ENCODE measurements around the gene PEX5L. TPM values are rescaled to one million over a fixed set of nuclear protein-coding genes. Genes with fewer than 3 reads are reported as not detected.

PEX5L gene
- total and polyA plus RNA-seq, 12 donors, result 0.03 to 1.1 (median 0.16) TPM; not detected in 3

GRCh38 chr3:179819379-179819778 lies 217.4 kb downstream of the PEX5L start:
- Histone ChIP-seq H3K4me3 (no peak overlapping the region), H3K27me3 (no peaks in the 10 kb centered on the region), H3K27ac (no peak overlapping the region), H3K36me3 (replicated peaks in 1 of 2) (no peaks in the 10 kb centered on the region), H3K9me3 (replicated peaks in 1 of 3) (no peaks in the 10 kb centered on the region), H3K4me1 (replicated peaks in 1 of 2) (no peaks in the 10 kb centered on the region)
- DNase-seq, result no peak
- no peak for TF ChIP-seq POLR2A (IDR thresholded peaks at IDR 0.05)
- TF ChIP-seq CTCF (IDR thresholded peaks at IDR 0.05), result no peak
- intact Hi-C loops (cut with DNase I), result no loop called here
- 53 to 72% (median 65%) methylated on average over 3 of the region's 3 CpGs for whole genome bisulfite sequencing, 4 donors

GRCh38 chr3:179812096-179812382 lies 224.7 kb downstream of the PEX5L start:
- intact Hi-C loops (cut with DNase I), result no loop called here
- TF ChIP-seq CTCF (IDR thresholded peaks at IDR 0.05) (no peak), POLR2A (IDR thresholded peaks at IDR 0.05) (no peak)
- 69 to 76% (median 75%) methylated on average over 3 of the region's 3 CpGs for WGBS, 4 donors
- no peaks in the 10 kb centered on the region for H3K4me1 ChIP-seq (replicated peaks in 1 of 2)
- no peaks in the 10 kb centered on the region for H3K36me3 ChIP-seq (replicated peaks in 1 of 2)
- H3K27me3 ChIP-seq, result no peaks in the 10 kb centered on the region
- H3K9me3 ChIP-seq (replicated peaks in 1 of 3), result no peaks in the 10 kb centered on the region
- no peak for DNase-seq
- H3K27ac ChIP-seq, result no peak overlapping the region
- H3K4me3 ChIP-seq, result no peak overlapping the region

- Histone ChIP-seq H3K9me3 (replicated peaks in 1 of 3) (no peaks in the 10 kb centered on the region), H3K27me3 (no peaks in the 10 kb centered on the region), H3K36me3 (replicated peaks in 1 of 2) (no peaks in the 10 kb centered on the region), H3K27ac (no peak overlapping the region), H3K4me1 (replicated peaks in 1 of 2) (no peaks in the 10 kb centered on the region), H3K4me3 (no peak overlapping the region)
- peak; percentile 44 to 72 (median 55) for DNase-seq
- intact Hi-C loops (cut with DNase I), result no loop called here
- TF ChIP-seq CTCF (IDR thresholded peaks at IDR 0.05) (peak; percentile 47 to 71 (median 63)), POLR2A (IDR thresholded peaks at IDR 0.05) (no peak)
- 19 to 23% (median 20%) methylated on average over 9 of the region's 9 CpGs for WGBS, 4 donors
Measured at GRCh38 chr3:179811321-179812095, 225.2 kb downstream of the PEX5L start.

- TF ChIP-seq POLR2A (IDR thresholded peaks at IDR 0.05) (no peak), CTCF (IDR thresholded peaks at IDR 0.05) (no peak)
- no peak overlapping the region for H3K4me3 ChIP-seq
- no peak overlapping the region for H3K27ac ChIP-seq
- no peaks in the 10 kb centered on the region for H3K36me3 ChIP-seq (replicated peaks in 1 of 2)
- no peaks in the 10 kb centered on the region for H3K4me1 ChIP-seq (replicated peaks in 1 of 2)
- no peaks in the 10 kb centered on the region for H3K9me3 ChIP-seq (replicated peaks in 1 of 3)
- no peaks in the 10 kb centered on the region for H3K27me3 ChIP-seq
- intact Hi-C loops (cut with DNase I), result no loop called here
- no peak for DNase-seq
Measured at GRCh38 chr3:179809639-179810038, 227.1 kb downstream of the PEX5L start.

Data from adrenal gland (tissue), 12 donors.